Thoracic aorta (tissue), 2 donors: ENCODE results near the gene NCOA4. TPM values are rescaled to one million over a fixed set of nuclear protein-coding genes. Genes with fewer than 3 reads are reported as not detected.
"Not testable (repeated sequence)": the region's sequence is repeated elsewhere in the genome, so short reads cannot be mapped to it uniquely, and the experiment has no call there.

ENCODE experiments used
- ATAC-seq: fragments of 150-250 bp; one replicate; pipeline ENCODE4 v1.8.0; 2017; ENCODE audit warnings: low read depth; ENCODE audit not compliant: insufficient number of reproducible peaks, low FRiP score
- DNase-seq: peaks from one replicate; pipeline ENCODE4 v3.0.0-alpha.2; 2020; ENCODE audit warnings: low spot score
- H3K27ac ChIP-seq, 2 donors: fragments of 200-600 bp; sonication (generic); 1 replicate in 1 of 2; 2 replicates in 1 of 2; pipeline ENCODE4 v1.5.1; 2016; ENCODE audit warnings: mild to moderate bottlenecking in 2 of 2, moderate library complexity in 2 of 2
- H3K27me3 ChIP-seq: fragments of 200-600 bp; sonication (generic); replicated peaks from 2 replicates; pipeline ENCODE4 v1.6.0; 2016; ENCODE audit warnings: mild to moderate bottlenecking; ENCODE audit not compliant: insufficient read depth
- H3K36me3 ChIP-seq: fragments of 200-600 bp; sonication (generic); one replicate; pipeline ENCODE4 v1.5.1; 2016
- H3K4me1 ChIP-seq, 2 donors: fragments of 200-600 bp; sonication (generic); 1 replicate in 1 of 2; 2 replicates in 1 of 2; pipeline versions ENCODE4 v1.5.1 to v1.6.0; 2016; ENCODE audit warnings: low read depth in 2 of 2, mild to moderate bottlenecking in 1 of 2; ENCODE audit not compliant: control insufficient read depth in 1 of 2
- H3K4me3 ChIP-seq: fragments of 200-600 bp; sonication (generic); 2 replicates; pipeline ENCODE4 v1.5.1; 2016; ENCODE audit warnings: mild to moderate bottlenecking
- H3K9me3 ChIP-seq: fragments of 200-600 bp; sonication (generic); 2 replicates; pipeline ENCODE4 v1.5.1; 2016
- total RNA-seq, 2 donors: library from RNA; depleted of rRNA; stranded (reverse); fragments of >200 nt; gene quantifications; one replicate each; pipeline versions ENCODE4 v1.1.0 to v1.2.3, GENCODE V29; 2016
- TF ChIP-seq, protein P1 (sequence below): fragments of 200-600 bp; sonication (generic); IDR thresholded peaks from one replicate; pipeline ENCODE4 v1.5.1; 2019; ENCODE audit warnings: antibody characterized with exemption

The NCOA4 gene
- total RNA-seq, 2 donors from 2014 or later = 101 to 111 TPM

DNA sequence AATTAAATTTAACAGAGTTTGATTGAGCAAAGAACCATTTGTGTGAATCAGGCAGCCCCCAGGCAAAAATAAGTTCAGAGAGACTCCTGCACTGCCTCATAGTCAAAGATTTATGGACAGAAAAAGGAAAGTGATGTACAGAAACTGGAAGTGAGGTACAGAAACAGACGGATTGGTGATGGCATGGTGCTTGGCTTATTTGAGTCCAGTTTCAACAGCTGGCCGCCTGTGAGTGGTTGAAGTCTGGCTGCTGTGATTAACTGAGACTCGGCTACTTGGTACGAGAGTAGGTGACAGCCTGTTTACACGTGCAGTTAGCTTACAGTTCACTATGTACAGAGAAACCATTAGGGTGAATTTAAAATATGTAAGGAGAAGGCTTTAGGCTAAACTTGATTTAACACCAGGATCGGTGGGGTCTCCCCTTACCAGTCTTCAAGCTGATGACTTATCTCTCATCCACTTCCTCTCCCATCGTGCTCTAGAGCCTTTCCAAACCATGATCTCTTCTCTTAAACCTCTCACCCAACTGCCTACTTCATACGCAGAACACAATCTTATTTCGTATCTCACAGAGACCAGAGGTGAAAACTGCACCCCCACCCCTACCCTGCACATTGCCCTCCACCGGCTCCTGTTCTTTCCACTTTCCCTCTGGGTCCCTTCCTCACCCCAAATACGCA, 20.7 kb upstream of the NCOA4 start:
- no peaks in the 10 kb centered on the region for H3K27me3 ChIP-seq
- H3K9me3 ChIP-seq = no peaks in the 10 kb centered on the region
- H3K27ac ChIP-seq = no peak overlapping the region
- H3K4me1 ChIP-seq = no peaks in the 10 kb centered on the region
- no peaks in the 10 kb centered on the region for H3K36me3 ChIP-seq
- ATAC-seq (no peak), DNase-seq (no peak)
- TF ChIP-seq, protein P1, sequence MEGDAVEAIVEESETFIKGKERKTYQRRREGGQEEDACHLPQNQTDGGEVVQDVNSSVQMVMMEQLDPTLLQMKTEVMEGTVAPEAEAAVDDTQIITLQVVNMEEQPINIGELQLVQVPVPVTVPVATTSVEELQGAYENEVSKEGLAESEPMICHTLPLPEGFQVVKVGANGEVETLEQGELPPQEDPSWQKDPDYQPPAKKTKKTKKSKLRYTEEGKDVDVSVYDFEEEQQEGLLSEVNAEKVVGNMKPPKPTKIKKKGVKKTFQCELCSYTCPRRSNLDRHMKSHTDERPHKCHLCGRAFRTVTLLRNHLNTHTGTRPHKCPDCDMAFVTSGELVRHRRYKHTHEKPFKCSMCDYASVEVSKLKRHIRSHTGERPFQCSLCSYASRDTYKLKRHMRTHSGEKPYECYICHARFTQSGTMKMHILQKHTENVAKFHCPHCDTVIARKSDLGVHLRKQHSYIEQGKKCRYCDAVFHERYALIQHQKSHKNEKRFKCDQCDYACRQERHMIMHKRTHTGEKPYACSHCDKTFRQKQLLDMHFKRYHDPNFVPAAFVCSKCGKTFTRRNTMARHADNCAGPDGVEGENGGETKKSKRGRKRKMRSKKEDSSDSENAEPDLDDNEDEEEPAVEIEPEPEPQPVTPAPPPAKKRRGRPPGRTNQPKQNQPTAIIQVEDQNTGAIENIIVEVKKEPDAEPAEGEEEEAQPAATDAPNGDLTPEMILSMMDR = no peak
- H3K4me3 ChIP-seq = no peak overlapping the region

- not testable (repeated sequence) for DNase-seq, H3K36me3 ChIP-seq, H3K4me3 ChIP-seq, H3K27ac ChIP-seq, H3K27me3 ChIP-seq, ATAC-seq, H3K4me1 ChIP-seq, H3K9me3 ChIP-seq
Measured at GRCh38 chr10:46049497-46049831, 19.0 kb upstream of the NCOA4 start.

DNA sequence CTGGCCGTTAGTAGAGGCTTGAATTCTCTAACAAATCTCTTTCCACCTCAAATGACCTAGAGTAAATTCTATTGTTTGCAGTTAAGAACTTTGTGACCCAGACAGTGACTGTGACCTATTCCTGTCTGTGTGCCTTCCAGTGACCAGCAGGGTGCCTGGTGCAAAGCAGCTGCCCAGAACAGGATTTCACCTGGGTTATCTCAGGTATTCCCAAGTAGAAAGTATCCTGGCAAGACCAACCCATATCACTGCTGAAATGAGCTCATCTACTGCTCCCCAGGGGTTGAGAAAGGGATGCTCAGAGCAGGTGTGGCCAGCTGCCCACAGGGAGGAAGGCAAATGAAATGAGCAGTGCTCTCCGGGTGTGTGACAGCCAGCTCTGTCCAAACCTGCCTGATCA, 17.7 kb upstream of the NCOA4 start:
- Histone ChIP-seq H3K4me1 (no peaks in the 10 kb centered on the region), H3K9me3 (no peaks in the 10 kb centered on the region), H3K4me3 (no peak overlapping the region), H3K27ac (no peak overlapping the region), H3K27me3 (no peaks in the 10 kb centered on the region), H3K36me3 (no peaks in the 10 kb centered on the region)
- DNase-seq (no peak), ATAC-seq (no peak)
- TF ChIP-seq, protein P1 = no peak

- Histone ChIP-seq H3K27me3 (no peaks in the 10 kb centered on the region), H3K4me1 (no peaks in the 10 kb centered on the region), H3K27ac (no peak within 1 kb of the TSS), H3K36me3 (no peaks in the 10 kb centered on the region), H3K4me3 (no peak within 1 kb of the TSS), H3K9me3 (no peaks in the 10 kb centered on the region)
- TF ChIP-seq, protein P1 = no peak
- ATAC-seq (no peak), DNase-seq (no peak)
Measured at GRCh38 chr10:46046261-46046660, 15.8 kb upstream of the NCOA4 start, which contains the start of gene MSMB. Gene MSMB, minus strand, starts transcription at chr10:46046269. Its CDS starts 32 bp downstream, at chr10:46046237.

- DNase-seq = no peak
- H3K27me3 ChIP-seq = no peaks in the 10 kb centered on the region
- no peak for ATAC-seq
- H3K4me3 ChIP-seq = no peak overlapping the region
- H3K9me3 ChIP-seq = no peaks in the 10 kb centered on the region
- H3K36me3 ChIP-seq = no peaks in the 10 kb centered on the region
- TF ChIP-seq, protein P1 = no peak
- no peaks in the 10 kb centered on the region for H3K4me1 ChIP-seq
- H3K27ac ChIP-seq = no peak overlapping the region
Measured at GRCh38 chr10:46042527-46042926, 12.1 kb upstream of the NCOA4 start.

DNA sequence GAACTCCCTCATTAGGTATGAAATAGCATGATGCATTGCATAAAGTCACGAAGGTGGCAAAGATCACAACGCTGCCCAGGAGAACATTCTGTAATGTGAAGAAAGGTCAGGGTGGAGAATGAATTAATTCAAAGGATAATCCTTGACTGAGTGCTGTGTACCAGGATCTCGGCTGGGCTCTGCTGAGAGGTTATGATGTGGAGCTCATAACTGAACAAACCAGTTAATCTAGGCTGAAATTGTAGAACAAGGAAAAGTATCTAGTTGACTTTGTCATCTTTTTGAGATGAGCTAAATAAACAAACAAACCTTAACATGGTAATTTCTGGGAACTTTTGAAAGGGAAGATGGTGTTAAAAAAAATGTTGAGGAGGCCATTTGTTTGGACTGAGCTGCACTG, 9.6 kb upstream of the NCOA4 start:
- H3K4me1 ChIP-seq = no peaks in the 10 kb centered on the region
- H3K36me3 ChIP-seq = no peaks in the 10 kb centered on the region
- DNase-seq = no peak
- H3K4me3 ChIP-seq = no peak overlapping the region
- TF ChIP-seq, protein P1 = no peak
- ATAC-seq = no peak
- H3K9me3 ChIP-seq = no peaks in the 10 kb centered on the region
- no peaks in the 10 kb centered on the region for H3K27me3 ChIP-seq
- H3K27ac ChIP-seq = no peak overlapping the region
